ENCODE data around the gene C16orf74. TPM values are rescaled to one million over a fixed set of nuclear protein-coding genes. Genes with fewer than 3 reads are reported as not detected.

C16orf74 gene
- total and polyA plus RNA-seq, 2 of the 8 experiments (the other 6 are each of a cell fraction or from before 2014, with no cell fraction given): 7.3 to 9.3 TPM

DNA sequence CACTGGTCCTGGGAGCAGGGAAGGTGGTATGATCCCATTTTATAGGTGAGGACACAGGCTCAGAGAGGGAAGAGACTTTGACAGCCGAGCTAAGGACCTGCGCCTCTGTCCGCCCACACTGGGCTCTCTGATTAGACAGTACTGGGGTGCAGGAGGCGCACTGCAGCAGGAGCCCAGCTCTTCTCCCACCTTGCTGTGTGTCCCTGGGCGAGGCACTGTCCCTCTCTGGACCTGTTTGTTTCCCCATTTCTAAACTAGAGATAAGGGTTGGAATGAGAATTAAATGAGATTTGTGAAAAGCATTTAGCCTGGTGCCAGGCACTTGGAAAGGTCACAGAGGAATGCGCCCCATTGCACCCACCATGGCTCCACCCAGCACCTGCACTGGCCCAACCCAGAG, 42.6 kb downstream of the C16orf74 start:
- peaks cover 0 to 2% of the 10 kb centered on the region in 2 experiments for H4K20me1 ChIP-seq (replicated peaks in 1 of 2; ENCODE audit: control insufficient read depth in 1 of 2, insufficient read depth in 2 of 2, low read length in 2 of 2)
- no peak overlapping the region for H3K4ac ChIP-seq (replicated peaks; ENCODE audit: insufficient read length, low read depth, low read length)
- no peak overlapping the region for H3K18ac ChIP-seq (ENCODE audit: extremely low read depth, low read length)
- no peak overlapping the region for H3K14ac ChIP-seq (ENCODE audit: insufficient read length)
- ChIA-PET CTCF (ENCODE audit: partially characterized antibody) (interaction anchor here (0.8 to 20.7 kb wide), 5 partner anchors 10 to 92 kb away, joined by 4 to 620 read pairs (median 10); partner anchors contain the start of gene GINS2), POLR2A (ENCODE audit: partially characterized antibody) (interaction anchor here (0.6 to 2.0 kb wide), 2 partner anchors 33 to 277 kb away, joined by 3 to 6 read pairs; no protein-coding TSS in a partner anchor)
- no peak overlapping the region for H3K27ac ChIP-seq (ENCODE audit: low read depth, low read length)
- no peak overlapping the region for H3K4me3 ChIP-seq (ENCODE audit: extremely low read depth in 1 of 4, insufficient read depth in 2 of 4, low read depth in 3 of 4, low read length in 4 of 4)
- no peak overlapping the region for H4K8ac ChIP-seq (ENCODE audit: extremely low read depth, insufficient read depth, low read length)
- no peaks in the 10 kb centered on the region; a peak in 1 of 7 replicates for H3K4me1 ChIP-seq (replicated peaks in 1 of 4; ENCODE audit: control insufficient read depth in 3 of 4, insufficient read depth in 4 of 4, low read length in 3 of 4)
- no peak overlapping the region for H2BK15ac ChIP-seq (ENCODE audit: low read length)
- H3K23me2 ChIP-seq (ENCODE audit: low read depth, low read length): 0 out of 2 replicates have a peak, but pooled peaks cover 1% of the 10 kb centered on the region
- H4K91ac ChIP-seq (replicated peaks; ENCODE audit: insufficient read length, low read length): no peak overlapping the region
- H3K79me1 ChIP-seq (ENCODE audit: low read depth, low read length): no peaks in the 10 kb centered on the region
- H4K5ac ChIP-seq (ENCODE audit: insufficient read length, low read depth, low read length): no peak overlapping the region
- H2BK5ac ChIP-seq (ENCODE audit: low read depth, low read length): no peak overlapping the region
- H2AFZ ChIP-seq (ENCODE audit: low read length): no peak overlapping the region
- no peaks in the 10 kb centered on the region for H3K79me2 ChIP-seq (ENCODE audit: control insufficient read depth in 1 of 2, insufficient read depth in 2 of 2, low read length in 2 of 2)
- H3K27me3 ChIP-seq (replicated peaks in 1 of 4; ENCODE audit: control insufficient read depth in 3 of 4, extremely low read depth in 1 of 4, insufficient read depth in 3 of 4, low read length in 3 of 4): no peaks in the 10 kb centered on the region
- H2AK5ac ChIP-seq (ENCODE audit: low read depth, low read length): no peak overlapping the region
- no peak overlapping the region for H2BK120ac ChIP-seq (replicated peaks; ENCODE audit: low read depth, low read length)
- no peak overlapping the region for H3K23ac ChIP-seq (ENCODE audit: insufficient read length)
- no peak overlapping the region for H3K4me2 ChIP-seq (ENCODE audit: insufficient read depth in 1 of 2, low read depth in 2 of 2, low read length in 2 of 2)
- H3K36me3 ChIP-seq (ENCODE audit: control insufficient read depth in 2 of 4, insufficient read depth in 4 of 4, low read length in 3 of 4): no peaks in the 10 kb centered on the region
- H2BK20ac ChIP-seq (ENCODE audit: low read length): no peak overlapping the region
- DNase-seq (ENCODE audit: low read depth in 1 of 2, low spot score in 2 of 2) (no peak), FAIRE-seq (no peak)
- H3K9me3 ChIP-seq (ENCODE audit: insufficient read depth in 2 of 2, low read depth in 1 of 2, low read length in 1 of 2): peaks cover 5 to 6% of the 10 kb centered on the region in 2 experiments; a peak in 3 of 4 replicates
- H2BK12ac ChIP-seq (ENCODE audit: low read depth, low read length): no peak overlapping the region
- H3K9ac ChIP-seq (replicated peaks in 1 of 4; ENCODE audit: extremely low read depth in 1 of 4, low read depth in 3 of 4, low read length in 3 of 4): no peak overlapping the region
- 91% methylated on average over 6 of the region's 6 CpGs; no CpG with 5 or more reads in 1 of the 2 experiments for WGBS, 2 experiments (ENCODE audit: extremely low coverage in 1 of 2, insufficient coverage in 1 of 2, insufficient read length in 1 of 2, insufficient replicate concordance in 2 of 2, low coverage in 1 of 2, low lambda C conversion rate in 2 of 2, missing lambda C conversion rate in 1 of 2)
- no peak overlapping the region for H3K56ac ChIP-seq (replicated peaks; ENCODE audit: insufficient read length, low read depth, low read length)
- TF ChIP-seq RNF2 (IDR thresholded peaks at IDR 0.05; ENCODE audit: borderline replicate concordance, low read depth, low read length, missing control alignments, poor library complexity, severe bottlenecking) (no peak), SIN3A (conservative IDR thresholded peaks at IDR 0.05 in 1 of 2, IDR thresholded peaks at IDR 0.05 in 1 of 2; ENCODE audit: low read depth in 1 of 2, low read length in 2 of 2) (no peak), MAFK (IDR thresholded peaks at IDR 0.05; ENCODE audit: low read depth, low read length) (no peak), SP2 (IDR thresholded peaks at IDR 0.05; ENCODE audit: low read length) (no peak), TAF7 (optimal IDR thresholded peaks at IDR 0.05; ENCODE audit: borderline replicate concordance, low read depth, low read length) (no peak), KDM5A (IDR thresholded peaks at IDR 0.05; ENCODE audit: low read length) (no peak), NRF1 (IDR thresholded peaks at IDR 0.05; ENCODE audit: low read depth, low read length) (no peak), SAP30 (IDR thresholded peaks at IDR 0.05; ENCODE audit: insufficient read depth, insufficient replicate concordance, low read length) (no peak), TAF1 (IDR thresholded peaks at IDR 0.05; ENCODE audit: low read depth, low read length) (no peak), ASH2L (IDR thresholded peaks at IDR 0.05; ENCODE audit: low read length) (no peak), EP300 (IDR thresholded peaks at IDR 0.05; ENCODE audit: borderline replicate concordance in 1 of 2, low read depth in 2 of 2, low read length in 2 of 2) (no peak), TEAD4 (IDR thresholded peaks at IDR 0.05; ENCODE audit: low read depth, low read length) (no peak)
- TF ChIP-seq, protein P1, sequence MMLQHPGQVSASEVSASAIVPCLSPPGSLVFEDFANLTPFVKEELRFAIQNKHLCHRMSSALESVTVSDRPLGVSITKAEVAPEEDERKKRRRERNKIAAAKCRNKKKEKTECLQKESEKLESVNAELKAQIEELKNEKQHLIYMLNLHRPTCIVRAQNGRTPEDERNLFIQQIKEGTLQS (IDR thresholded peaks at IDR 0.05; ENCODE audit: insufficient read depth, low read depth, low read length): no peak
